Neural progenitor cell (in vitro differentiated cells): ENCODE measurements around the gene COL23A1. TPM values are rescaled to one million over a fixed set of nuclear protein-coding genes. Genes with fewer than 3 reads are reported as not detected.
A peak's percentile ranks its signal among the peaks of the same experiment; 100 is the strongest.

ENCODE experiments used
- DNase-seq: peaks from one replicate; pipeline ENCODE4 v3.0.0-alpha.2; 2016; ENCODE audit warnings: low spot score
- H2AFZ ChIP-seq: fragments of 200-600 bp; sonication (generic); replicated peaks from 2 replicates; pipeline ENCODE4 v1.6.1; 2016; ENCODE audit warnings: antibody characterized with exemption
- H3F3A ChIP-seq: fragments of 200-600 bp; sonication (generic); 2 replicates; pipeline ENCODE4 v1.6.1; 2016; ENCODE audit warnings: antibody characterized with exemption, low read depth
- H3K27ac ChIP-seq: fragments of 200-600 bp; sonication (generic); 2 replicates; pipeline ENCODE4 v1.5.1; 2016; ENCODE audit warnings: mild to moderate bottlenecking
- H3K27me3 ChIP-seq: fragments of 200-600 bp; sonication (generic); 2 replicates; pipeline ENCODE4 v1.6.1; 2016; ENCODE audit warnings: mild to moderate bottlenecking, moderate library complexity
- H3K36me3 ChIP-seq: fragments of 200-600 bp; sonication (generic); 2 replicates; pipeline ENCODE4 v1.5.1; 2016
- H3K4me1 ChIP-seq: fragments of 200-600 bp; sonication (generic); 2 replicates; pipeline ENCODE4 v1.6.1; 2016; ENCODE audit warnings: mixed run types
- H3K4me2 ChIP-seq: fragments of 200-600 bp; sonication (generic); 2 replicates; pipeline ENCODE4 v1.6.1; 2016
- H3K4me3 ChIP-seq: fragments of 200-600 bp; sonication (generic); 2 replicates; pipeline ENCODE4 v1.5.1; 2016
- H3K79me2 ChIP-seq: fragments of 200-600 bp; sonication (generic); 2 replicates; pipeline ENCODE4 v1.6.1; 2016; ENCODE audit warnings: low read depth
- H3K9ac ChIP-seq: fragments of 200-600 bp; sonication (generic); 2 replicates; pipeline ENCODE4 v1.6.1; 2016
- H3K9me3 ChIP-seq: fragments of 200-600 bp; sonication (generic); 2 replicates; pipeline ENCODE4 v1.5.1; 2016; ENCODE audit warnings: low read depth
- H4K20me1 ChIP-seq: fragments of 200-600 bp; sonication (generic); 2 replicates; pipeline ENCODE4 v1.6.1; 2016; ENCODE audit warnings: low read depth
- H3K27ac Mint-ChIP-seq: 3 replicates; pipeline ENCODE4 v1.8.0; 2021; ENCODE audit warnings: mixed read lengths
- H3K27me3 Mint-ChIP-seq: 2 replicates; pipeline ENCODE4 v1.8.0; 2022; ENCODE audit warnings: low read depth, mild to moderate bottlenecking, inconsistent platforms, moderate library complexity, mixed read lengths; ENCODE audit not compliant: insufficient read depth
- H3K36me3 Mint-ChIP-seq: 3 replicates; pipeline ENCODE4 v1.8.0; 2021; ENCODE audit warnings: mixed read lengths
- H3K4me1 Mint-ChIP-seq: 3 replicates; pipeline ENCODE4 v1.8.0; 2021; ENCODE audit warnings: mixed read lengths
- H3K4me3 Mint-ChIP-seq: 3 replicates; pipeline ENCODE4 v1.8.0; 2021; ENCODE audit warnings: mild to moderate bottlenecking, moderate library complexity, mixed read lengths
- H3K9me3 Mint-ChIP-seq: 3 replicates; pipeline ENCODE4 v1.8.0; 2020; ENCODE audit warnings: mixed read lengths
- EZH2 ChIP-seq: fragments of 200-600 bp; sonication (generic); IDR thresholded peaks from 2 replicates; pipeline ENCODE4 v1.6.1; 2017; ENCODE audit warnings: antibody characterized with exemption, mild to moderate bottlenecking, moderate library complexity
- EZH2phosphoT487 ChIP-seq: fragments of 200-600 bp; sonication (generic); IDR thresholded peaks from 2 replicates; pipeline ENCODE4 v1.6.1; 2017; ENCODE audit warnings: antibody characterized with exemption
- total RNA-seq: library from RNA; depleted of rRNA; stranded (reverse); fragments of >200 nt; gene quantifications from 2 replicates; pipeline ENCODE4 v1.2.3, GENCODE V29; 2015; ENCODE audit warnings: low replicate concordance
- TF ChIP-seq, protein P1 (sequence below): fragments of 200-600 bp; sonication (generic); IDR thresholded peaks from 2 replicates; pipeline ENCODE4 v1.5.1; 2017; ENCODE audit warnings: antibody characterized with exemption, mild to moderate bottlenecking

Gene COL23A1
- total RNA-seq, 1 donor from 2014 or later = not detected

- H3K36me3 ChIP-seq = no peaks in the 10 kb centered on the region
- H3K79me2 ChIP-seq = no peaks in the 10 kb centered on the region
- TF ChIP-seq, protein P1, sequence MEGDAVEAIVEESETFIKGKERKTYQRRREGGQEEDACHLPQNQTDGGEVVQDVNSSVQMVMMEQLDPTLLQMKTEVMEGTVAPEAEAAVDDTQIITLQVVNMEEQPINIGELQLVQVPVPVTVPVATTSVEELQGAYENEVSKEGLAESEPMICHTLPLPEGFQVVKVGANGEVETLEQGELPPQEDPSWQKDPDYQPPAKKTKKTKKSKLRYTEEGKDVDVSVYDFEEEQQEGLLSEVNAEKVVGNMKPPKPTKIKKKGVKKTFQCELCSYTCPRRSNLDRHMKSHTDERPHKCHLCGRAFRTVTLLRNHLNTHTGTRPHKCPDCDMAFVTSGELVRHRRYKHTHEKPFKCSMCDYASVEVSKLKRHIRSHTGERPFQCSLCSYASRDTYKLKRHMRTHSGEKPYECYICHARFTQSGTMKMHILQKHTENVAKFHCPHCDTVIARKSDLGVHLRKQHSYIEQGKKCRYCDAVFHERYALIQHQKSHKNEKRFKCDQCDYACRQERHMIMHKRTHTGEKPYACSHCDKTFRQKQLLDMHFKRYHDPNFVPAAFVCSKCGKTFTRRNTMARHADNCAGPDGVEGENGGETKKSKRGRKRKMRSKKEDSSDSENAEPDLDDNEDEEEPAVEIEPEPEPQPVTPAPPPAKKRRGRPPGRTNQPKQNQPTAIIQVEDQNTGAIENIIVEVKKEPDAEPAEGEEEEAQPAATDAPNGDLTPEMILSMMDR = no peak
- TF ChIP-seq EZH2 (no peak), EZH2phosphoT487 (no peak)
- H3K27me3 ChIP-seq = no peaks in the 10 kb centered on the region
- Mint-ChIP-seq H3K4me3 (no peak overlapping the region), H3K36me3 (no peaks in the 10 kb centered on the region), H3K4me1 (peaks cover 63% of the 10 kb centered on the region), H3K9me3 (peaks cover 4% of the 10 kb centered on the region), H3K27me3 (peaks cover 3% of the 10 kb centered on the region), H3K27ac (peak overlapping the region; percentile 61)
- H3K9ac ChIP-seq = no peak overlapping the region
- no peaks in the 10 kb centered on the region for H3K9me3 ChIP-seq
- H2AFZ ChIP-seq = no peak overlapping the region
- H4K20me1 ChIP-seq = no peaks in the 10 kb centered on the region
- peaks cover 5% of the 10 kb centered on the region for H3K4me1 ChIP-seq
- no peak overlapping the region for H3K4me3 ChIP-seq
- H3K4me2 ChIP-seq = no peak overlapping the region
- no peak for DNase-seq
- H3F3A ChIP-seq = no peaks in the 10 kb centered on the region
- no peak overlapping the region for H3K27ac ChIP-seq
These were observed 239.6 kb downstream of the COL23A1 start for GRCh38 chr5:178350361-178351220.

DNA sequence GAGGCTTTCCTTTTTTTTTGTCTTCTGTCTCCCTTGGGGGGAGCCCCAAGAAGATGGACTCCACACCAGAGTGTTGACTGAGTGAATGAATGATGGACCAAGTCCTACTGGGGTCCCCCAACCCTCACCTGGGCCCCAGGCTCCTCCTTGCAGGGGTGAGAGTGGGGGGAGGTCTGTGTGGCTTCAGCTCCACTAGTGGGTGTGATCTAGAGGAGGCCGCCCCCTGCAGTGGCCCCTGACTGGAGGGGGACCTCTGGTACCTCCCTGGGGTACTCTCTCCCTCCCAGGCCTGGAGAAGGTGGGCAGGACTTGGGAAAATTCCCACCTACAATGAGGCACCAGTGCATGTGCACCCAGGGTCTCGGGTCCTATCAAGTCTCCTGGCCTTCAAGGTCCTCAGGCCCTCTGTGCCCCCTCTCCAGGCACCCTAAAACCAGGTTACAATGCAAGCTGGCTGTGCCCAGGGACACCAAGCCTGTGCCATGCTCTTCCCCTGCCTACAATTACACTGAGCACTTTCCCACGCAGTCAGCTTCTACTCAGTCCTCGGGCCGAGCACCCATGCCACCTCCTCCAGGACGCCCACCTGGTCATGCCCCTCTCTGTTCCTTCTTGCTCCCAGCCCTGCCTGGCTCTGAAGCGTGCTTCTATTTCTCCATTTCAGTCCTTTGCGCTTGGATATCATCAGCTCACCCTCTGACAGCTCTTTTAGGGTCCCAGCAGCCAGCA, 240.4 kb downstream of the COL23A1 start:
- Histone ChIP-seq H3K4me1 (peaks cover 5% of the 10 kb centered on the region), H3K27ac (no peak overlapping the region), H3K36me3 (no peaks in the 10 kb centered on the region), H2AFZ (no peak overlapping the region), H4K20me1 (no peaks in the 10 kb centered on the region), H3K4me3 (no peak overlapping the region), H3K27me3 (no peaks in the 10 kb centered on the region), H3K9me3 (no peaks in the 10 kb centered on the region), H3F3A (no peaks in the 10 kb centered on the region), H3K79me2 (no peaks in the 10 kb centered on the region), H3K4me2 (no peak overlapping the region), H3K9ac (no peak overlapping the region)
- Mint-ChIP-seq H3K9me3 (peaks cover 8% of the 10 kb centered on the region), H3K27ac (peak overlapping the region; percentile 31), H3K4me1 (peaks cover 59% of the 10 kb centered on the region), H3K36me3 (peaks cover 3% of the 10 kb centered on the region), H3K27me3 (peaks cover 3% of the 10 kb centered on the region), H3K4me3 (peak overlapping the region; percentile 62)
- no peak for DNase-seq
- TF ChIP-seq EZH2 (no peak), EZH2phosphoT487 (no peak)
- TF ChIP-seq, protein P1 = no peak

DNA sequence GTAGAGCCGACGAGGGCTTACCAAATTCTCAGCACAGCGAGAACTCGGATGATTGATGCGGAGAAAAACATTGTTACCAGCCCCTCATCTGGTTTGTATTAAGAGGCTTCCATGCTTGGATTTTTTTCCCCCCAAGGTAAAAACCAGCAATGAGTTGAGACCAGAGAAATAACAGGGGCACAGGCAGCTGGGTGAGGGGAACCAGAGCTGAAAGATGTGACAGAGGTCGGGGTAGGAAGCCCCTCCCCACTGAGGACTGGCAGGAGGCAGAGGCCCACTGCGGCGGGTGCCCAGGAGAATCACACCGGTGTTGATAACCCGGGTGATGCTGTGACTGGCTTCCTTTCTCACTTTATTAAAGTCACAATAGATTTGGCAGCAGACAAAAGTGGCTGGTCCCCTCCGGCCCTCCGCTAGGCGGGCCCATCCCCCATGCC, 241.1 kb downstream of the COL23A1 start:
- Mint-ChIP-seq H3K27me3 (peaks cover 3% of the 10 kb centered on the region), H3K4me3 (no peak overlapping the region), H3K4me1 (peaks cover 55% of the 10 kb centered on the region), H3K27ac (peak overlapping the region; percentile 81), H3K36me3 (peaks cover 3% of the 10 kb centered on the region), H3K9me3 (peaks cover 11% of the 10 kb centered on the region)
- Histone ChIP-seq H3K9ac (no peak overlapping the region), H3K9me3 (no peaks in the 10 kb centered on the region), H3K27me3 (no peaks in the 10 kb centered on the region), H3F3A (no peaks in the 10 kb centered on the region), H3K27ac (no peak overlapping the region), H3K4me2 (no peak overlapping the region), H2AFZ (no peak overlapping the region), H3K4me1 (peaks cover 5% of the 10 kb centered on the region), H3K79me2 (no peaks in the 10 kb centered on the region), H3K36me3 (no peaks in the 10 kb centered on the region), H3K4me3 (no peak overlapping the region), H4K20me1 (no peaks in the 10 kb centered on the region)
- DNase-seq = no peak
- no peak for TF ChIP-seq EZH2phosphoT487
- TF ChIP-seq EZH2 = no peak
- TF ChIP-seq, protein P1 = no peak
